ENCODE data around the gene DCDC2B. TPM values are rescaled to one million over a fixed set of nuclear protein-coding genes. Genes with fewer than 3 reads are reported as not detected.
A peak's percentile ranks its signal among the peaks of the same experiment; 100 is the strongest.

The DCDC2B gene
- total and polyA plus RNA-seq, 2 of the 13 experiments (the other 11 are each of a cell fraction or from before 2014, with no cell fraction given), result not detected

DNA sequence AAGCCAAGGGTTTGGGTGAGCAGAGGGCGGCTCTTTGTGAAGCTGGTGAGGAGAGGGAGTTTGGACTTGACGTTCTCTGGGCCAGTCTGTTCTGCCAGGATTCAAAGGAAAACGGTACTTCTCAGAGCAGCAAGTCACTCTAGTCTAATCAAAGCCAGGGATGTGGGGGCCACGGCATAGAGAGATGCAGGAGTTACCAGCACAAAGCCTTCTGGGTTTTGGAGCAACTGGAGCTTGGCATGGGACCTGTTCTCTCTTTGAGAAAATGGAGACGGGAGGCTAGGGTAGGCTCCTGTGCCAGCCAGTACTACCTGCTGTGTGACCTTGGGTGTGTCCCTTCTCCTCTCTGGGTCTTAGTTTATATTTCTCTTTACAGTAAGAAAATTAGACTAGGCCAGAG is 27.3 kb upstream of the DCDC2B start:
- Histone ChIP-seq H2AFZ (ENCODE audit: low read length) (no peak overlapping the region), H4K20me1 (ENCODE audit: insufficient read depth, low read length) (peaks cover 2% of the 10 kb centered on the region; the same call in 1 of the 2 replicates), H3K27me3 (ENCODE audit: control insufficient read depth in 1 of 2, insufficient read depth in 2 of 2, low read length in 2 of 2) (no peaks in the 10 kb centered on the region), H3K36me3 (replicated peaks in 1 of 2; ENCODE audit: control insufficient read depth in 1 of 2, insufficient read depth in 2 of 2, low read length in 2 of 2) (peaks cover 14 to 33% of the 10 kb centered on the region in 2 experiments; a peak in 4 of 5 replicates), H3K79me2 (ENCODE audit: insufficient read depth, low read length) (peaks cover 50% of the 10 kb centered on the region), H3K27ac (ENCODE audit: extremely low read length, insufficient read depth, low read length) (peak overlapping the region; percentile 7), H3K9me3 (ENCODE audit: low read length) (no peaks in the 10 kb centered on the region), H3K4me3 (replicated peaks in 1 of 3; ENCODE audit: insufficient read depth in 1 of 3, low read depth in 2 of 3, low read length in 3 of 3) (peak overlapping the region in 1 of 3 experiments; percentile 76; a peak in 3 of 6 replicates), H3K9ac (ENCODE audit: insufficient read depth, low read depth, low read length) (peak overlapping the region; percentile 84; the same call in 1 of the 2 replicates), H3K4me2 (ENCODE audit: low read depth, low read length) (peak overlapping the region; percentile 80), H3K4me1 (ENCODE audit: insufficient read depth, low read length) (peaks cover 75% of the 10 kb centered on the region)
- 86% methylated on average over 5 of the region's 5 CpGs for WGBS (ENCODE audit: low lambda C conversion rate)
- ChIA-PET CTCF (ENCODE audit: low intra/inter-chr PET ratio, low total read pairs) (no interaction called here), POLR2A (interaction anchor here (0.6 kb wide), 1 partner anchor 39 kb away, joined by 4 read pairs; no protein-coding TSS in a partner anchor)
- DNase-seq (ENCODE audit: low spot score), result no peak
- intact Hi-C loops (cut with micrococcal nuclease; ENCODE audit: unreplicated experiment) (no loop called here), in situ Hi-C loops (cut with HindIII; ENCODE audit: extremely low pct_ligation_motif_present, low pct_unique_long_range_greater_than_20kb) (no loop called here)
- ATAC-seq, result no peak
- no peak for FAIRE-seq
- no TSS peak for BruUV-seq (replicated peaks)
- TF ChIP-seq ARHGAP35 (CRISPR knock-in tag; IDR thresholded peaks at IDR 0.05; ENCODE audit: borderline replicate concordance), result no peak
- TF ChIP-seq, protein P1, sequence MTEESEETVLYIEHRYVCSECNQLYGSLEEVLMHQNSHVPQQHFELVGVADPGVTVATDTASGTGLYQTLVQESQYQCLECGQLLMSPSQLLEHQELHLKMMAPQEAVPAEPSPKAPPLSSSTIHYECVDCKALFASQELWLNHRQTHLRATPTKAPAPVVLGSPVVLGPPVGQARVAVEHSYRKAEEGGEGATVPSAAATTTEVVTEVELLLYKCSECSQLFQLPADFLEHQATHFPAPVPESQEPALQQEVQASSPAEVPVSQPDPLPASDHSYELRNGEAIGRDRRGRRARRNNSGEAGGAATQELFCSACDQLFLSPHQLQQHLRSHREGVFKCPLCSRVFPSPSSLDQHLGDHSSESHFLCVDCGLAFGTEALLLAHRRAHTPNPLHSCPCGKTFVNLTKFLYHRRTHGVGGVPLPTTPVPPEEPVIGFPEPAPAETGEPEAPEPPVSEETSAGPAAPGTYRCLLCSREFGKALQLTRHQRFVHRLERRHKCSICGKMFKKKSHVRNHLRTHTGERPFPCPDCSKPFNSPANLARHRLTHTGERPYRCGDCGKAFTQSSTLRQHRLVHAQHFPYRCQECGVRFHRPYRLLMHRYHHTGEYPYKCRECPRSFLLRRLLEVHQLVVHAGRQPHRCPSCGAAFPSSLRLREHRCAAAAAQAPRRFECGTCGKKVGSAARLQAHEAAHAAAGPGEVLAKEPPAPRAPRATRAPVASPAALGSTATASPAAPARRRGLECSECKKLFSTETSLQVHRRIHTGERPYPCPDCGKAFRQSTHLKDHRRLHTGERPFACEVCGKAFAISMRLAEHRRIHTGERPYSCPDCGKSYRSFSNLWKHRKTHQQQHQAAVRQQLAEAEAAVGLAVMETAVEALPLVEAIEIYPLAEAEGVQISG (CRISPR knock-in tag; IDR thresholded peaks at IDR 0.05), result no peak
- no peak for TF ChIP-seq ZSCAN20 (CRISPR knock-in tag; IDR thresholded peaks at IDR 0.05; ENCODE audit: borderline replicate concordance)
- no peak for TF ChIP-seq GLI4 (CRISPR knock-in tag; IDR thresholded peaks at IDR 0.05; ENCODE audit: borderline replicate concordance)
- no peak for TF ChIP-seq KMT2A (CRISPR knock-in tag; IDR thresholded peaks at IDR 0.05)
- TF ChIP-seq FOXM1 (CRISPR knock-in tag; IDR thresholded peaks at IDR 0.05), result no peak
- TF ChIP-seq ZNF256 (CRISPR knock-in tag; conservative IDR thresholded peaks at IDR 0.05), result no peak
- TF ChIP-seq, protein P2, sequence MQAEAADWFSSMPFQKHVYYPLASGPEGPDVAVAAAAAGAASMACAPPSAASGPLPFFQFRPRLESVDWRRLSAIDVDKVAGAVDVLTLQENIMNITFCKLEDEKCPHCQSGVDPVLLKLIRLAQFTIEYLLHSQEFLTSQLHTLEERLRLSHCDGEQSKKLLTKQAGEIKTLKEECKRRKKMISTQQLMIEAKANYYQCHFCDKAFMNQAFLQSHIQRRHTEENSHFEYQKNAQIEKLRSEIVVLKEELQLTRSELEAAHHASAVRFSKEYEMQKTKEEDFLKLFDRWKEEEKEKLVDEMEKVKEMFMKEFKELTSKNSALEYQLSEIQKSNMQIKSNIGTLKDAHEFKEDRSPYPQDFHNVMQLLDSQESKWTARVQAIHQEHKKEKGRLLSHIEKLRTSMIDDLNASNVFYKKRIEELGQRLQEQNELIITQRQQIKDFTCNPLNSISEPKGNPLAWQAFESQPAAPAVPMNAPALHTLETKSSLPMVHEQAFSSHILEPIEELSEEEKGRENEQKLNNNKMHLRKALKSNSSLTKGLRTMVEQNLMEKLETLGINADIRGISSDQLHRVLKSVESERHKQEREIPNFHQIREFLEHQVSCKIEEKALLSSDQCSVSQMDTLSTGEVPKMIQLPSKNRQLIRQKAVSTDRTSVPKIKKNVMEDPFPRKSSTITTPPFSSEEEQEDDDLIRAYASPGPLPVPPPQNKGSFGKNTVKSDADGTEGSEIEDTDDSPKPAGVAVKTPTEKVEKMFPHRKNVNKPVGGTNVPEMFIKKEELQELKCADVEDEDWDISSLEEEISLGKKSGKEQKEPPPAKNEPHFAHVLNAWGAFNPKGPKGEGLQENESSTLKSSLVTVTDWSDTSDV (CRISPR knock-in tag; IDR thresholded peaks at IDR 0.05), result no peak
- TF ChIP-seq, protein P3, sequence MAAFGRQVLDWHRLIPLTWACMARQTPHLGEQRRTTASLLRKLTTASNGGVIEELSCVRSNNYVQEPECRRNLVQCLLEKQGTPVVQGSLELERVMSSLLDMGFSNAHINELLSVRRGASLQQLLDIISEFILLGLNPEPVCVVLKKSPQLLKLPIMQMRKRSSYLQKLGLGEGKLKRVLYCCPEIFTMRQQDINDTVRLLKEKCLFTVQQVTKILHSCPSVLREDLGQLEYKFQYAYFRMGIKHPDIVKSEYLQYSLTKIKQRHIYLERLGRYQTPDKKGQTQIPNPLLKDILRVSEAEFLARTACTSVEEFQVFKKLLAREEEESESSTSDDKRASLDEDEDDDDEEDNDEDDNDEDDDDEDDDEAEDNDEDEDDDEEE (CRISPR knock-in tag; IDR thresholded peaks at IDR 0.05), result no peak
- no peak for TF ChIP-seq CENPT (CRISPR knock-in tag; IDR thresholded peaks at IDR 0.05; ENCODE audit: low read depth)
- no peak for TF ChIP-seq ETV5 (CRISPR knock-in tag; IDR thresholded peaks at IDR 0.05; ENCODE audit: borderline replicate concordance)
- no peak for TF ChIP-seq SMARCC2 (IDR thresholded peaks at IDR 0.05)
- TF ChIP-seq, protein P4, sequence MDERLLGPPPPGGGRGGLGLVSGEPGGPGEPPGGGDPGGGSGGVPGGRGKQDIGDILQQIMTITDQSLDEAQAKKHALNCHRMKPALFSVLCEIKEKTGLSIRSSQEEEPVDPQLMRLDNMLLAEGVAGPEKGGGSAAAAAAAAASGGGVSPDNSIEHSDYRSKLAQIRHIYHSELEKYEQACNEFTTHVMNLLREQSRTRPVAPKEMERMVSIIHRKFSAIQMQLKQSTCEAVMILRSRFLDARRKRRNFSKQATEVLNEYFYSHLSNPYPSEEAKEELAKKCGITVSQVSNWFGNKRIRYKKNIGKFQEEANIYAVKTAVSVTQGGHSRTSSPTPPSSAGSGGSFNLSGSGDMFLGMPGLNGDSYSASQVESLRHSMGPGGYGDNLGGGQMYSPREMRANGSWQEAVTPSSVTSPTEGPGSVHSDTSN (CRISPR knock-in tag; IDR thresholded peaks at IDR 0.05), result no peak
- no peak for TF ChIP-seq ATF1 (CRISPR knock-in tag; IDR thresholded peaks at IDR 0.05)
- TF ChIP-seq, protein P5, sequence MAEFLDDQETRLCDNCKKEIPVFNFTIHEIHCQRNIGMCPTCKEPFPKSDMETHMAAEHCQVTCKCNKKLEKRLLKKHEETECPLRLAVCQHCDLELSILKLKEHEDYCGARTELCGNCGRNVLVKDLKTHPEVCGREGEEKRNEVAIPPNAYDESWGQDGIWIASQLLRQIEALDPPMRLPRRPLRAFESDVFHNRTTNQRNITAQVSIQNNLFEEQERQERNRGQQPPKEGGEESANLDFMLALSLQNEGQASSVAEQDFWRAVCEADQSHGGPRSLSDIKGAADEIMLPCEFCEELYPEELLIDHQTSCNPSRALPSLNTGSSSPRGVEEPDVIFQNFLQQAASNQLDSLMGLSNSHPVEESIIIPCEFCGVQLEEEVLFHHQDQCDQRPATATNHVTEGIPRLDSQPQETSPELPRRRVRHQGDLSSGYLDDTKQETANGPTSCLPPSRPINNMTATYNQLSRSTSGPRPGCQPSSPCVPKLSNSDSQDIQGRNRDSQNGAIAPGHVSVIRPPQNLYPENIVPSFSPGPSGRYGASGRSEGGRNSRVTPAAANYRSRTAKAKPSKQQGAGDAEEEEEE (CRISPR knock-in tag; IDR thresholded peaks at IDR 0.05; ENCODE audit: borderline replicate concordance), result no peak
- no peak for TF ChIP-seq ZNF598 (CRISPR knock-in tag; IDR thresholded peaks at IDR 0.05; ENCODE audit: borderline replicate concordance)
